Left lobe of liver (tissue), 2 donors: ENCODE results near the gene PLA2G2E. TPM values are rescaled to one million over a fixed set of nuclear protein-coding genes. Genes with fewer than 3 reads are reported as not detected.
A peak's percentile ranks its signal among the peaks of the same experiment; 100 is the strongest.
"Not testable (repeated sequence)": the region's sequence is repeated elsewhere in the genome, so short reads cannot be mapped to it uniquely, and the experiment has no call there.

ENCODE experiments used
- ATAC-seq: fragments of 200-7000 bp; cut with Tn5 transposase; one replicate; pipeline ENCODE4 v1.9.1; 2020; ENCODE audit warnings: mild to moderate bottlenecking, moderate library complexity
- DNase-seq: peaks from one replicate; pipeline ENCODE4 v3.0.0-alpha.2; 2020; ENCODE audit warnings: low spot score
- total RNA-seq: library from RNA; stranded (reverse); gene quantifications from one replicate; pipeline ENCODE4 v1.2.1, GENCODE V29; 2021
- donor health status: DM: no; HTN: no; CAD: no; lungs with moderate emphysema.
- donor health status: DM: no; HTN: yes; CAD: no.

The PLA2G2E gene
- total RNA-seq, 1 donor from 2014 or later: not detected

DNA sequence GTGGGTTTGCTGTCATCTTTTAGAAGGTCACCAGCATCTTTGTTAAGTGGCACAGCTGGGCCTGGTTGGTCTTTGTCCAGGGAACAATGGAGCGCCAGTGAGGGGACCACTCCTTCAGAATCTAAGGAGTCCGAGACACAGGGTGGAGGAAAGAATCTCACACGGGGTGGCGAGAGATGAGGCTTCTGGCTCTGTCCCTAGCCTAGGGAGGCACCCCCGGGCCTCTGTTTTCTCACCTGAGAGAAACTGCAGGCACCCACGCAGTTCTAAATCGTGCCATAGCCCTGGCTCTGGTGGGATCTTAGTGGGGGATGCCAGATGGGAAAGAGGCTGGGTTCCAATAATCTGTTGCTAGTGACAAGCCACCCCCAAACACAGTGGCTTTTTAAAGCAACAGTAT, 10.9 kb upstream of the PLA2G2E start:
- ATAC-seq (no peak), DNase-seq (no peak)

GRCh38 chr1:19932866-19933265, 9.4 kb upstream of the PLA2G2E start:
- ATAC-seq (no peak), DNase-seq (no peak)

DNA sequence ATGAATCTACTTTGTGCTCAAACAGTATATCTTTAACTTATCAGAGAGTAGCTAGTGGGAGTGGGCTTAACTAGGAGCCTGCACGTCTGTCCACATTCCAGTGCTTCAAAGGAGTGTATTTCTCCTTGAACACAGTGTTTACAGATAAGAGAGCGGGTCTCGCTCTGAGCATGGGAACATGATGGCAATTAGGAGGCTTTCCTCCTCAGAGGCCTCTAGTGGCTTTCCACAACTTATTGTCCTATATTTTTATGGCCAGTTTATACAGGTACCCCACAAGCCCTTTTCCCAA, 3.7 kb upstream of the PLA2G2E start:
- DNase-seq, ATAC-seq: not testable (repeated sequence)

GRCh38 chr1:19926296-19927129, 3.1 kb upstream of the PLA2G2E start:
- DNase-seq (no peak), ATAC-seq (no peak)

- no peak for DNase-seq
- no peak for ATAC-seq
Measured at GRCh38 chr1:19925342-19926070, 2.1 kb upstream of the PLA2G2E start.

DNA sequence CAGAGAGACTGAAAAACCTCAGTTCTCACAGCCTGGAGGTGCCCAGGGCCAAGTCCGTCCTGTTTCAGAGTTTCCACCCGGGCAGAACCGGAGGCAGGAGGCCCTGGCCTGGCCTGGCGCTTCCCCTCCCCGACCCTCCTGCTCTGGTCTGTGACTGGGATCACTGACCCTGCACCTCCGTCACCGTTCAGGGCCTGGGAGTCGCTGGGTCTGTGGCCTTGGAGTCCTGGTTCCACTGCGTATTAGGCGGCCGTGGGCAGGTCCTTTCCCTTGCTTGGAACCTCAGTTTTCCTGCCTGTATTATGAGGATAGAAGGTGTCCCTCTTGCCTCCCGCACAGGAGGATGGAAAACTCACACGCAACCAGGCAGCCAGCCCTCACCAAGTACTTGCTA, 533 bp upstream of the PLA2G2E start:
- no peak for DNase-seq
- ATAC-seq: no peak

DNA sequence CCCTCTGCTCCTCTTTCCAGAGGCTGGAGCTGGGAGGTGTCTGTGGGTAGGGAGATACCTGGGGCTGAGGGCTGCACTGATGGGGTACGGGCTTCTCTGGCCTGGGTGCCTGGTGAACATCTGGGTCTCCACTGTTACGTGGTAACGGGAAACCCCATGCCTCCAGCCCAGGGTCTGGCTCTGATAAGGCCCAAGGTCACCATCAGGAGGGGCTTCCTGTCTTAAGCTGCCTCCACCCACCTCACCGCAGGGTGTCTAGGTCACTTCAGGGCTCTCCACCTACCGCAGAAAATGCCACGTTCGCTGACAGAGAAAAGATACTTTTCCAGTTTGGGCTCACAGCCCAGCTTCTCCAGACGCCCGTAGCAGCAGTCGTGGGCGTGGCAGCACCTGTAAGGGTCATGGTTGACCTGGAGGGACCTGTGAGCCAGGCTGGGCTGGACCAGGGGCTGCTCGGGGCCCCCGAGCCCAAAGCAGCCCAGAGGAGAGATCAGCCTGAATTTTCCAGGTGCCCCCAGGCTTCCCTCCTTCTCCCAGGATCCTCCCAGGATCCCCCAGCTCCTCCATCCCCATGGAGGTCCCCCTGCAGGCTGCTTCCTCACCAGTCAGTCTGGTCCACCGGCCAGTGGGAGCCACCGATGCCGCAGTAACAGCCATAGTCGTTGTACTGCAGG, 1.3 kb downstream of the PLA2G2E start:
- ATAC-seq (no peak), DNase-seq (no peak)

GRCh38 chr1:19921310-19921709, 2.1 kb downstream of the PLA2G2E start:
- ATAC-seq: peak; percentile 22
- no peak for DNase-seq

- no peak for DNase-seq
Measured at GRCh38 chr1:19920132-19920710, 3.2 kb downstream of the PLA2G2E start.

DNA sequence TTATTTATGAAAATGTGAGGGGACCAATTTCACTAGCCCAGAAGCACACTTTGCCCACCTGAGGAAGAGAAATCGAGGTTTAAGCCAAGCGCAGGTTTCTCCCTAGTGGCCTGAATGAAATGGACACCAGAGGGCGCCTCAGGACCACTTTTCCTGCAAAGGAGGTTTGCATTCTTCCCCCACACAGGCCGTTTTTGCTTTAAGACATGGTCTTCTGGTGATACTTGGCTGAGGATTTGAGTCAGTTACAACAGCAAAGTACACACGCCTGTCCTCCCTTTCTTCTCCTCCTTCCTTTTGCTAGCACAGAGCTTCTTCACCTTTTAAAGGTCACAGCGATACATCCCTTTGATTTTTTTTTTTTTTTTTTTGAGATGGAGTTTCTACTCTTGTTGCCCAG, 5.4 kb downstream of the PLA2G2E start:
- DNase-seq (peak; percentile 77), ATAC-seq (peak; percentile 86)

More at GRCh38 chr1:19920132-19920710, 3.2 kb downstream of the PLA2G2E start:
- no peak for ATAC-seq

GRCh38 chr1:19910650-19911049, 12.8 kb downstream of the PLA2G2E start:
- ATAC-seq: no peak
- DNase-seq: no peak

- DNase-seq: no peak
- no peak for ATAC-seq
Measured at GRCh38 chr1:19909971-19910370, 13.4 kb downstream of the PLA2G2E start.

DNA sequence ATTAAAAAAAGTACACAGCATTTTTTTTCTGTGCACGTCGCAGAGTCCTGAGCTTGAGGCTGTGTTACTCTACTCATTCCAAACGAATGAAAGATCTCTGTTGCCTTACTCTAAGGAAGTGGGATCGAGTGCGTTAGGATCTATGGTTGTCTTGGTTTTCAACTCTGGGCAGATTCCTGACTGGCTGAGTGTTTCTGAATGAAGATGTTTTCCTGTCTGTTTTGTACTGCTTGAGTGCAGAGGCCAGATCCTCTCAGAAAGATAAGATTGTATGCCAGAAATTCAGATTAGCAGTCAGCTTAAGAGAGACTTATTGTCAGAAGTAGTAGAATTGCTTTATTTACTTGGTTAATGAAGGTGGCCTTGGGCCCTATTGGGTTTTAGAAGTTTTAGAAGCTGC, 14.0 kb downstream of the PLA2G2E start:
- DNase-seq: no peak
- no peak for ATAC-seq

DNA sequence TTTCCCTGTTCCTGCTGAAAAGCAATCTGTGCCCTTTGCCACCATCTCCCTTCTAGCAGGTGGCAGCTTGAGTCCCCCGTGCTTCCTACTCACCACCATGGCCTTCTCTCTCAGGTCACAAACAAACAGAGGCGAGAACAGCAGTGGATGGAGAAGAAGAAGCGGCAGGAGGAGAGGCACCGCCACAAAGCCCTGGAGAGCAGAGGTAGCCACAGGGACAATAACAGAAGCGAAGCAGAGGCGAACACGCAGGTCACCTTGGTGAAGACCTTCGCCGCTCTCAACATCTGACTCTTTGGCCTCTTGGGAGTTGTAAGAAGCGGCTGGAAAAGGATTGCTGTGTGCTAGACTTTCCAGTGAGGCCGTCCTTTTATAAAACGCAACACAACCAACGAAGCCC, 16.0 kb downstream of the PLA2G2E start:
- ATAC-seq: no peak

DNA sequence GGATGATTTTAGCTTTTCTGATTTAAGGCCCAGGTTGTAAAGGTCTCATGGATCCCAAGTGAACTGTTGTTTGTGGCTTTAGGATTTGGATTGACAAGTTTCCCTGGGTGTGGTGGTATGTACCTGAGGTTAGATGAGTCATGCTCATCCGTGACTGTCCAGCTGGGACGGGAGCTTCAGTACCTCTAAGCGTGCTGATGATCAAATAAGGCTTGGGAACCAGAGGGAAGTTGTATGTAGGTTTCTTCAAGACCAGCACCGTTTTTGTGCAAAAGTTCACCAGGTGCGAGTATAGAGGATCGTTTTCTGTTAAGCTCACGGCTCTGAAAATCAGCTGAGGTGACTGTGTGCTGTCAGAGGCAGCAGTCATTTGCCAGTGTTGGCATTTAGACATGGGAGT, 19.8 kb downstream of the PLA2G2E start:
- DNase-seq (no peak), ATAC-seq (no peak)

More for the DNA sequence above, 16.0 kb downstream of the PLA2G2E start:
- no peak for DNase-seq

- DNase-seq (no peak), ATAC-seq (no peak)
Measured at GRCh38 chr1:19901653-19902052, 21.8 kb downstream of the PLA2G2E start.

- no peak for ATAC-seq
- no peak for DNase-seq
Measured at GRCh38 chr1:19894218-19894617, 29.2 kb downstream of the PLA2G2E start.

GRCh38 chr1:19893687-19894086, 29.7 kb downstream of the PLA2G2E start:
- ATAC-seq (peak; percentile 74), DNase-seq (no peak)

DNA sequence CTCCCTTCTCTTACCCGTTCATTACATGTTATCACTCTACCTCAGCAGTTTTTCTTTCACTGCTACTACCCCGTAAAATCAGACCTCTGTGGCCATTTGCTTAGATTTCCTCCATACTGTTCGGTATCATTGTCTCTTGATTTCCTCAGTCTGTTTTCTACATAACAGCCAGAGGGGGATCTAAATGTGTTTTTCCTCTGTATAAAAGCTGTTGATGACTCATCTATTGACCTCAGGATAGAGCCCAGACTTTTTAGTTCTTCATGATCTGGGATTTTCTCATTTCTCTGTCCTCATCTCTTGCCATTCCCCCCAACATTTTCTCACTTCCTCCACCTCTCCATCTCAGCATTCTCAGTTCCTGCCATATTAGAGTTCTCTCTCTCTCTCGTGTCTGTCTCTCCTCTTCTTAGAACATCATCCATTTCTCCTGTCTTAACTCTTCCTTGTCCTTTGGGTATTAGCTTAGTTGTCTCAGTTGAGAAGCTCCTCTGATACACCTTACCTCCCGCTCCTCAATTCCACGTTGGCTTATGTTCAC, 30.7 kb downstream of the PLA2G2E start:
- DNase-seq: no peak
- ATAC-seq: no peak

DNA sequence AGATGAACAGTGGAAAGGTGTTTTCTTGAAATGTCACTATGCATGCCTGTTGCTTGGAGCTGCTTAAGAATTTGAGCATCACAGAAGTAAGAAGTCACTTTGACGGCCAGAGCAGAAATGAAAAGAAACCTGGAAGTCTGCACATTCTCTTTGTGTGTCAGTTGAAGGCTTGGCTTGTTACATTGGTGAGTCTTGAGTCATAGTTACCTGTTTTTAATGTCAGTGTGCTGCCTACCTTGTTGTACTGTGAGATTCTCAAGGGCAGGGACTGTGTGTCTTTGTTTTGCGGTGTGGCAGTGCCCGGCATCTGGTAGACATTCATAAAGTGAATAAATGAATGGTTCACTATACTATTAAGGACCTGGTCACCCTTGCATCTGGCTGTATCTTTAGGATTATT, 31.3 kb downstream of the PLA2G2E start:
- no peak for DNase-seq
- ATAC-seq: no peak

DNA sequence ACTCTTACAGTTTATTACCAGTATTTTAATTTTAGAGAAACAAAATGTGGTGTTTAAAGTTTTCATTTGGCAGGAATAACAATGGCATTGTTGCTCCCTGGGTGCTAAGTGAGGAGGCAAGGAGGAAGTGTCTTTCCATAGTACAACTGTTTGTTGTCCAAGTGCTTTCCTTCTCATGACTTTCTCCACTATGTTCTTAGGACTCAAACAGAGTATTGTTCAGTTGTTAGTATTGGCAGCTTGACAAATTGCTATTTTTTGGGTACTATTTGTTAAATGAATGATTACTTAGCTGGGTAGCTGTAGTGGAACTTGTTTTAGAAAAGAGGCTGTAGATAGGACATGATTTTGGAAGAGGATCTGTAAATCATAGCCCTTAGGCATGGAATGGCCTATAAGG, 33.8 kb downstream of the PLA2G2E start:
- DNase-seq: no peak
- ATAC-seq: no peak
